Lower leg skin (tissue), 3 donors: ENCODE results near the gene CCR5.

Source experiments
- CTCF ChIP-seq, 3 donors: fragments of 450-650 bp; IDR thresholded peaks; one replicate each; pipeline ENCODE4 v1.5.1; 2016; ENCODE audit warnings: antibody characterized with exemption in 3 of 3, mild to moderate bottlenecking in 3 of 3, moderate library complexity in 2 of 3
- POLR2A ChIP-seq, 2 donors: fragments of 450-650 bp; IDR thresholded peaks; one replicate each; pipeline ENCODE4 v1.6.1; 2016 to 2017; ENCODE audit warnings: antibody characterized with exemption in 2 of 2, mild to moderate bottlenecking in 1 of 2, moderate library complexity in 1 of 2

- TF ChIP-seq POLR2A (IDR thresholded peaks at IDR 0.05): no peak
- TF ChIP-seq CTCF (IDR thresholded peaks at IDR 0.05): no peak
These were observed 14.5 kb upstream of the CCR5 start for GRCh38 chr3:46356276-46356675.
